Spleen (tissue), 7 donors: ENCODE data around the gene NXPH3.

ENCODE experiments used
- CTCF ChIP-seq, 11 experiments: fragments of 200-600 bp in 7 of 11; fragments of 450-650 bp in 4 of 11; sonication (generic) in 4 of 11; IDR thresholded peaks in 8 of 11; conservative IDR thresholded peaks in 3 of 11; 1 replicate in 7 of 11; 2 replicates in 4 of 11; pipeline versions ENCODE4 v1.4.0 to v1.8.0; 2016 to 2021; ENCODE audit warnings: antibody characterized with exemption in 11 of 11, inconsistent platforms in 4 of 11, mild to moderate bottlenecking in 1 of 11
- POLR2A ChIP-seq, 3 donors: fragments of 450-650 bp; IDR thresholded peaks; one replicate each; pipeline ENCODE4 v1.5.1; 2017; ENCODE audit warnings: antibody characterized with exemption in 3 of 3, mild to moderate bottlenecking in 1 of 3
- POLR2AphosphoS5 ChIP-seq, 3 donors: sonication (generic); formaldehyde crosslinking; IDR thresholded peaks; one replicate each; pipeline ENCODE4 v1.5.1; 2017; ENCODE audit warnings: antibody characterized with exemption in 3 of 3
- donor health status: DM: no; HTN: no; CAD: no; lungs with moderate emphysema.
- donor health status: DM: no; HTN: no; CAD: no.
- donor health status: DM: no; HTN: no; CAD: no.

- TF ChIP-seq CTCF (IDR thresholded peaks at IDR 0.05 in 8 of 11, conservative IDR thresholded peaks at IDR 0.05 in 3 of 11) (no peak), POLR2AphosphoS5 (IDR thresholded peaks at IDR 0.05) (no peak), POLR2A (IDR thresholded peaks at IDR 0.05) (no peak)
These were observed 13.9 kb downstream of the NXPH3 start for GRCh38 chr17:49589577-49589927.
